HG03066 (cell line): Measurements from ENCODE around the gene NHS.
"Not testable (repeated sequence)": the region's sequence is repeated elsewhere in the genome, so short reads cannot be mapped to it uniquely, and the experiment has no call there.

Experiments used
- ATAC-seq: cut with Tn5 transposase; IDR thresholded peaks from one replicate; pipeline ENCODE4 v1.9.1; 2021; ENCODE audit warnings: low read depth; ENCODE audit not compliant: unreplicated experiment

The NHS gene

DNA sequence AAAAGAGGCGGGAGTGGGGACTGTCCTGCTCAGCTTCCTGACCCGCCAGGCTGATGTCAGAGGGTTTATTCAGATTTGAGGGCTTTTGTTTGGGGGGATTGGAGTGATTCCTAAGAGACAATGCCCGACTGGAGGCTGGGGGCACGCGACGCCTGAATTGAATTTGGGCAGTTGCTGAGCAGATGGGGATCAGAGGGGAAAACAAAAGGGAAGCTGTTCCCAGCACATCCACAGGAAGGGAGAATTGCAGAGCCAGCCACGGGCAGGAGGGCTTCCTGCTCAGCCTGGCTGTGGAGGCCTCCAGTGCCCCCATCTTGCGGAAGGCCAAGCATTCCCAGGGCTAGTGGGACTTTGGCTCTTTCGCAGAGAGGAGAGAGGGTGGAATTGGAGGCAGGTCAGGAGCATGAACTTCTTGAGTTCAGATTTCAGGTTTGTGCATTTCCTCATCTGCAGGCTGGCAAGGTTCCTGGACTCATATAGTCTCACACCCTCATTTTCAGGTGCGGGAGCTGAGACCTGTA lies 162.8 kb downstream of the NHS start:
- ATAC-seq = no peak

DNA sequence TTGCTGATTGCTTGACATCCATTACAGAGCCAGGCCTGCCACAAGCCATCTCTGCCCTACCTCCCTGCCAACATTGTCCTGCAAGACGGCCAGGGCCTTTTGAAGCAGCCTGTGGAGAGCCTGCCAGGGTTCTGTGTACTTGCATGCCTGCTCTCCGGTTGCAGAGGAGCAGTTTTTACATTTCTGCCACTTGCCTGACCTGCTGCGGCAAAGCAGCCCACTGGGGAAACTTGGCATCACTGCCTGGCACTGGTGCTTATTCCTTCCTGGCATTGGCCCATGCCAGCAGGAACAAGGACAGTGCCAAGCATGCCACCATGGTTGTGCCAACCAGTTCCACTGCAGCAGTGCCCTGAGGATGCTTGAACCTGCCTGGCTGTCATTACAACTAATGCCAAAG lies 167.1 kb downstream of the NHS start:
- ATAC-seq = no peak

DNA sequence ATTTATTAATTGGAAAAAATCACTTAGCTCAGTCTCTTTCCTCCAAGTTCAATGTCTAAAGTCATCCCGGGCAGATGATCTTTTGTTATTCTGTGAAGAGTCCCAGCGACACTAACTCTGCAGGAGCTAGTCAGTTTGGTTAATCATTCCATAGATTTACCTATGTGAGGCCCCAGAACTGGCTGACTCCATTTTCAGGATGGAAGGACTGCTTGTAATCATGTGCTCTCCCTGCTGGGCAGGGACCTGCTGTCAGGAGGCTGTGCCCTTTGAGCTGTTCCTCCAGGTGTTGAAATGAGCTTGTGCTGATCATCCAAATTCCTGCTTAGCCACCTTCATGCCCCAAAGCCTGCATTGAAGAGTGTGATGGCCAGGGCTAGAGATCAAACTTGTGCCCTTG lies 169.8 kb downstream of the NHS start:
- no peak for ATAC-seq

DNA sequence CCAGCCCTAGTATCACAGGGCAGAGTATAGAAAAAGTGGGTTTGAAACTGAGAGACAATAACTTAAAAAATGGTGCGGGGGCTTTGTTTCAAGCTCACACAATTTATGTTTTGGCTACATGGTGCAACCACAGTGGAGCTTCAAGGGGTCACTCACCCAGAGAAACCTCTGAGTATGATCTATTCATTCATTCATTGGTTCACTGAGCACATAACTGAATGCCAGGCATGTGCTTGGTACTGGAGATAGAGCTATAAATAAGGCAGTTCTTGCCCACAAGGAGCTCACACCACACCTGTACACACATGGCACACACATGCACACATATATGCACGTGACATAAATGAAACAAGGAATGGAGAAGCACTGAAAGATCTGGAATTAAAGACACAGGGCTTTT lies 171.4 kb downstream of the NHS start:
- ATAC-seq = no peak

DNA sequence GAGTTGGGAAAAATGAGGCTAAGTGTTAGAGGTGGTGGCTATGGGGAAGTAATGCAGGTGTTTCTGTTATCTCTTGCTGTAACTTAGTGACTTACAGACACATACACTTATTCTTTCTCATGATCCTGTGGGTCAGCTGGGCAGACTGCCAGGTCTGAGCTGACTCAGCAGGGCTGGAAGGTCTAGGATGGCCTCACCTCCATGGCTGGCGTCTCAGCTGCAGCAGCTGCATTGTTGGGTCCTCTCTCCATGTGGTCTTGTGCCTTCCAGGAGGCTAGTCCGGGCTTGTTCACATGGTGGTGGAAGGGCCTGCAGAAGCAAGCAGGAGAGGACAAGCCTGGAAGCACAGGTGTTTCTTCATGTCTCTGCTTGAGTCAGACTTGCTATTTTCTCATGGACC lies 172.7 kb downstream of the NHS start:
- peak; percentile 78 for ATAC-seq

DNA sequence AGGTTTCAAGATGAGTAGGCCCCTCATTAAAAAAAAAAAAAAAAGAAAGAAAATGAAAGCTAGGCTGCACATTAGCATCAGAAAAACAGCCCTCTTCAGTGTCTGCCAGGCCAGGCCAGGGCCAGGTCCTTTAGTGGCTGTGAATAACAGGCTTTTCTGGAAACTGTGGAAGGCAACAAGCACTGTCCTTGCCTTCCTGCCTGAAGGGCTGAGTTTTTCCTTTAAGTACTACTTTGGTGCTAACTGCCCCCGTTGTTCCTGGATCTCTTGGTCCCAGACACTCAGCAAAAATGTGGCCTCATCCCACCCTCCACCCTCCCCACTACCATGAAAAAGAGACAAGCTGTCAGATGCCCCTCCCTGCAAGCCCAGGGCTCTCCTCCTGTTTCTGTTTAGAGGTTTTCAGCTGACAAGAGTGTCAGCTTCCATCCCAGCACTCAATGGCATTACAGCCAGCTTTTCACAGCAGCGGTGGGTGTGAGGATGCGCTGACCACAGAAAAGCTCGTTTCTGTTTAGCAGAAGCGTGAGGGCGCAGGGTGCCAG lies 174.2 kb downstream of the NHS start:
- ATAC-seq = no peak

DNA sequence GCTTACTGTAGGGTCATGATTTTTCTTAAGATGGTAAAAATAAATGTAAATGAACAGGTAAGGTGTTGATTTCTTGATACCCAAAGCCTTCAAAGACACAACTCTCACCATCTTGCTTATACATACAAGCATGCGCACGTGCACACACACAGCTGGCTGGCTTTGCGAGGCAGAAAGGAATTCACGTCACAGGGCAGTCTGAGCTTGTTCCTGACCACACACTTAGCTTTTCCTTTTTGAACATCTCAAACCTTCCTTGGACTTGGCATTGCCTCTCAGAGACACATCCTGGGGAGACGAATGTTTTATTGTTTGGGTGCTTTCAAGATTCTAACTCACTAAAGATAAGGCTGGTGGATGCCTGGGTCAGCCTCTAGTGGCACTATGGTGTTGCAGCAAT lies 175.0 kb downstream of the NHS start:
- no peak for ATAC-seq

DNA sequence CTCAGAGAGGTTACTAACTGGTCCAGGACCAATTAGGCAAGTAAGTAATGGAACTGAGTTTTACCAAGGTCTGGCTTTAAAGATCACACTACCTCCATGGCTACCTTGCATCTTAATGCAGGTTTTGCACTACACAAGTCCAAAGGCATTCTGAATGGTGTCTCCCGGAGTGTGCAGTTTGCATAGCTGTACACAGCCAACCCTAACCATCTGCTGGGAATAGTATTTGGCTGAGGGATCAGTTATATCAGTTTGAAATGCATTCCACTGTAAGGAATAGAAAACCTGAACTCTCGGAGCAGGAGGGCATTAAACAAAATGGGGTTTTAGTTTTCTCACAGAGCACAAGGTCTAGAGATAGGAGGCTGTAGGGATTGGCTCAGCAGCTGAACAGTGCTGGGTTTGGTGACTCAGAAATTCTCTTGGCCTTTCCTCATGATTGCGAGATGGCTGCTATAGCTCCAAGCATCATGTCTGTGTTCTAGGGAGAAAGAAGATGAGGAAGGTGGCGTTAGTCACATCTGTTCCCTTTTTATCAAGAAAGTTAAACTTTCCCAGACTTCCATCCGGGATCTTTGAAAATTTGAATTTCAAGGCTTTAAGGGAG lies 177.1 kb downstream of the NHS start:
- no peak for ATAC-seq

DNA sequence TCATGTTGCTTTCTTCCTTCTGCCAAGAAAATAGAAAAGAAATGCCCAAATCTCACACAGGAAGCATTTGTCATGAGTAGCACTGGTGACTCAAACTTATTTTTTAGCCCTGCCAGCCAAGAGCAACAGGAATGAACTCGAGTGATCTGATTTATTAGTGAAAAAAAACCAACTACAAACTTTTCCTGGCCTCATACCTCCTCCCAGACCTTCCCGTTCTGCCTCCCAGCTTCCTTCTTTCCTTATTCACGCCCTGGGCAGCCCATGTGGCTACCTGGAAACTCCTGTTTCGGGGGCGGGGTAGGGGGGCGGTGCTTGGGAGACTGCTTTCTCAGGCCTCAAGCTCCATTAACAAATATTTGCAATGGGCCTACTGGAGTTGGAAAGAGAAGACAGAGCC lies 178.5 kb downstream of the NHS start:
- no peak for ATAC-seq

DNA sequence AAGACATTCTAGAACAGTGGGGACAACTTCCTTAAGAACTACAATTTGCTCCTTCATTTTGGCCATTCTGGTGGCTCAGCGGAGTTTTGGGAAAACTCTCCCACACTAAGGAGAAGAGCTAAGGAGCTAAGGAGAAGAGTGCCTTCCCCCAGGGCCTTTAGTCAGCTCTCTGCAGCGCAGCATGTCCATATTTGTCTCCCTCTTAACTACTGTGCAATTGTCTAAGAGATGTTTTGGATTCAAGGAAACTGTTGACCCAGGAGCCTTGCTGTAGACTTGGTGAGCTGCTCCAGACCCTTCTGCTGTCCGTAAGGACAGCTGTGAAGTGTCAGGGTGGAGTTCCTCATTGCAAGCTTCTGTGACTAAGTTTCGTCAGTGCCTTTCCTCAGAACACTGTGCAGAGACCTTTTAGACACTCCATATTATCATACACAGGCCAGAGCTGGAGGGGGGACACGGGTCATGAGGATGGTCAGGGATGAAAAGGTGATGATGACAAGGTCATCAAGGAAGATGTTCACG lies 179.0 kb downstream of the NHS start:
- ATAC-seq = no peak

DNA sequence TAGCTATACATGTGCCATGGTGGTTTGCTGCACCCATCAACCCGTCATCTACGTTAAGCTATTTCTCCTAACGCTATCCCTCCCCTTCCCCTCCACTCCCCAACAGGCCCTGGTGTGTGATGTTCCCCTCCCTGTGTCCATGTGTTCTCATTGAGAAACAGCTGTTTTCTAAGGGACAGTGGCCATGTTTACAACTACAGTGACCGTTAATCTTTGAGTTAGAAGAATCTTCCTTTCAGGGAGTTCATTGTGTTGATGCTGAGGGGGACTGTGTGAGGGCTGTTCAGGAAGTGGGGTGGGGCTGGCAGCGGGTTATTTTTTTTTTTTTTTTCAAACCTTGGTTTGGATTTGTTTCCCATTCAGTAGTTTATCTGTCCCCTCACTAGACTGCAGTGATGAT lies 179.9 kb downstream of the NHS start:
- no peak for ATAC-seq

DNA sequence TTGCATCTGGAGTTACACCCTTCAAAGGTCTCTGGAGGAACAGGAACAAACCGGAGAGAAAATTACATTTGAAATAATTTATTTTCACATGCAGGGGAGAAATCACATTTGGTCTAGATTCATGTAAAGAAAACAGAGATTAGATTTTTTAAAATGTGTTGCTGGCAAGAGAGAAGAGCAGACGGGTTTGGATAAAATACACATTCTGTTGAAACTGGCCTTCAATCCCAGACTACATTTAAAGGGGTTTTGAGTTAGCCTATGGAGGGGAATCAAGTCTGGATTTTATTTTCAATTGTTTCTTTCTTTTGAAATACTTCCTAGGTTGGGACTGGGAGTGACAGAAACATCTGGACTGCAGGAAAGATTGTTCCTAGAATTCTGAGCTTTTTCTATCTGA lies 180.8 kb downstream of the NHS start:
- no peak for ATAC-seq

DNA sequence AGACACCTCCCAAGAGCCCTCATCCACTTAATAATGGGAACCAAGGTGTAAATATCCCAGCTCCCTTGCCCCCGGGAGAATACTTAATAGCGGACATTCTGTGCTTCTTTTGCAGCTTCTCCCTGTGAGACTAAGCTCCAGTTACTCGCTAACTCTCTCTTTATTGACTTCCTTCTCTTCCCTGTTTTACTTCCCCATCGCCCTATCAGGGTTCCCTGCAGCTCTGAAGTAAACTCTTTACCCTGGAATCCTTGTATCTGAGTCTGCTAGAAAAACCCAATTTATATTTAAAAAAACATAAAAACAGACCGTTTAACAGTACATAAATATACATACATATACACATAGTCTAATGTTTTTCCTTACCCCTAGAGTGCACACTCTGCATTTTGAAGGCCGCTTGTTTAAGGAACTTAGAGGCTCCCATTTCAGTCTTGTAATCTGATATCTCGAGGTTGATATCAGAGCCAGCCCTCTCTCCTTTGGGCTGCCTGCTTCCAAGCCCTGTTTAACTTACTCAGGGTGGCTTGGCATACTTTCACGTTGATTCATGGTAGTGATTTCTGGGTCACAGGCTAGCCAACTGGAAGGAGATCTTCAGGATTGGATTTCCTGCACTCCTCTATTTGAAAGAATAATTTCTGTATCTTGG lies 184.9 kb downstream of the NHS start:
- ATAC-seq = no peak

DNA sequence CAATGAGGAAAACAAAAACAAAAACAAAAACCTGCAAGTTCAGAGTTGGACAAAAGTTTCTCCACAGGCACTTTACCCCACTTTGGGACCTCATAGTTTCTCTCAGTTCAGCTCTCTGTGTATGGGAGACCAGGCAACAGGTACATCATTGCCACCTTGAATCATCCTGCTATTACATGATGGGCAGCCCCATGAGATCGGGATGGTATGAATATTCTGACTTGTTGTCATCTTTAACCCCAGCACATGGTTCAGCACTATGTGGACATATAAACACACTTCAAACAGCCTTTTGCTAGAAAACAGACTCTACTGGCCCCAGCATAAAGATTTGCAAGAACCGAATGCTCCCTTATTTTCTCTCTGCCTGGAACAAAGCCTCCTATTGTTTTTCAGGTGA lies 185.4 kb downstream of the NHS start:
- no peak for ATAC-seq

DNA sequence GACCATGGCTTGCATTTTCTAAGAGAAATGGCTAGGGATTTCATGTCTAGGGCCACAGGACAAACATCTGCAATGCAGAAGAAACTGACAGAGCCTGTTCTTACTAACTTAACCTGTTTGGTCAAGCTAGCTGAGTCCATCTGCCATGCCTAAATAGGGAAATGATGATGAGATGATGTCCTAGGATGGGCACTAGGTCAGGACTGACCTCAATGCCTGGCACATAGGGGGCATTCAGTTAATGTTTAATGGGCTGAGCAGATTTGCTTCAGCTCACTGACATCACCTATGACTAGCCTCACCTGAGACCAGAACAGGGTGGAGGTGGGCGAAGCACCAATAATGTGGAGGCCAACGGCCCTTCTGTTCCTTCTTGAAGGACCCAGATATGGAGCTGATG lies 188.1 kb downstream of the NHS start:
- ATAC-seq = no peak

DNA sequence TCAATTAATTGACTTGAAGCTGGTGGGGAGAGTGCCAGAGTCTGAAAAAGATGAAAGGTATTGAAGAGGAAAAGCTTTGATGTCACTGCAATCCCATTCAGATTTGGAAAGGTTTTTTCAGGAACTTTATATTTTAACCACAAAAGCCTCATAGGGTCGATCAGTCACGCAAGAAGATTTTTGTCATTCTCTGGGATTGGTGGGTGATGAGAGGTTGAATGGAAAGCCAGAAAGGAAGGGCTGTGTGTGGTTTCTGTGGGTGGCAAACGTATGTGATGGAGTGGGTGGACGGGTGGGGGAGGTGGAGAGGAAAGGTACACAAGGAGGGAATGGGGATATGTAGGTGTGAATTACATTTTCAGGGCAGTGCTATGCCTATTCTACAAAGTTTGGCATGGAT lies 188.5 kb downstream of the NHS start:
- ATAC-seq = no peak

DNA sequence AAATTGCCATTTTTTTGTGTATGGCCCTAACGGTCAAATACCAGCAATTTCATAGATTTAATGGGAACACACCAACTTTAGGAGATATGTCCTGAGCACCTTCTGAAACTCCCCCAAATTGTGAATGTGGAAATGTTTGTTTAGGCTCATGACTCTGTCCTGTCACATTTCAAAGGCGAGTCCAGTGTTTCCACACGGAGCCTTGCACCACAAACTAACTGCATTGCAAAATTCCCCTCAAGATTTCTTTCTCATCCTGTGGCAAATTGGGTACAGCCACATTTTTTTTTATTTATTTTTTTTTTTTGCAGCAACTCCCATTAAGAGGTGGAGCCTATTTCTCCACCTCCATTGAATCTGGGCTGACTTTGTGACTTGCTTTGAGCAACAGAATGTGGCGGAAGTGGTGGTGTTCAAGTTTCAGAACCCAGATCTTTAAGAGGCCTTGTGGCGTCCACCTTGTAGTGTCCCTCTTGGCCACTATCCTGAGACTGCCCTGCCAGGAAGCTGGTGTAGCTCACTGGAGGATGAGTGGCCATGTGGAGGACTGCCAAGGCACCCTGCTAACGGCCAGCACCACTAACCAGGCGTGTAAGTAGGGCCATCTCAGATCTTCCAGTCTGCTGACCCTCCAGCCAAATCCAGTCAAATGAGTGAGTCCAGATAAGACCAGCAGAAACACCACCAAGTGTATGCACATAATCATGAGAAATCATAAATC lies 189.8 kb downstream of the NHS start:
- ATAC-seq = no peak

DNA sequence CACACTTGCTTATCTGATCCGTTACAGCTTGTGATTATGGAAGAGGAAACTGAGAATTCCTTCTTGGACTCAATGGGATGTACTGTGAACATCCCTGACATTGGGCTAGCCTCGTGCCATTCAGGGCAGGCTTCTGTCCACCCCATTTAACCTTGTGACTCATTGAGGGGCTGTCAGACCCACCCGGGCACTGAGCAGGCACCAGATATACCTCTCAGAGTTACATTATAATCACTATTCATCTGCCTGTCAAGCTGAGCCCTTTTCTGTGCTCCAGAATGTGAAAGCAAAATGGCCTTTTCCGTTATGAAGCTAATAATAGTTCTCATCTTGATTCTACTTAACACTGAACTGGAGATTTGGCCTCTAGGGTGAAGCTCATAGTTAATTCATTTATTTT lies 191.7 kb downstream of the NHS start:
- ATAC-seq = no peak

DNA sequence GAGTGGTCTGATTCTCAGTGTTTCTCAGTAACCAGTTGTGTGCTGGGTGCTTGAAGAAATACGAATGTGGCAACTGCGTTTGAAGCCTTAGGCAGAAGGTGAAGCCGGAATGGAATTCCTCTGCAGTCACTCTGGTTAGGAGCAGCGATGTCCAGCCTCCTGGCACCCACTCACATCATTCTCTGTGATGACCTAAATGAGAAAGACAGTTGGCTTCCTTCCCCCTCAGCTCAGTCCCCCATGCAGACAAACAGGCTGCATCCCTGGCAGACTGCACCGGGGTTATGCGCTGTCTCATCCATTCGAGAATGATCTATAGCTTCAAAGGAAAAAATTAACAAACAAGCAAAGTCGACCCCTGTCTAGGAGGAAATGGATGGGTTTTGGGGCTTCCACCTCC lies 192.2 kb downstream of the NHS start:
- ATAC-seq = no peak

DNA sequence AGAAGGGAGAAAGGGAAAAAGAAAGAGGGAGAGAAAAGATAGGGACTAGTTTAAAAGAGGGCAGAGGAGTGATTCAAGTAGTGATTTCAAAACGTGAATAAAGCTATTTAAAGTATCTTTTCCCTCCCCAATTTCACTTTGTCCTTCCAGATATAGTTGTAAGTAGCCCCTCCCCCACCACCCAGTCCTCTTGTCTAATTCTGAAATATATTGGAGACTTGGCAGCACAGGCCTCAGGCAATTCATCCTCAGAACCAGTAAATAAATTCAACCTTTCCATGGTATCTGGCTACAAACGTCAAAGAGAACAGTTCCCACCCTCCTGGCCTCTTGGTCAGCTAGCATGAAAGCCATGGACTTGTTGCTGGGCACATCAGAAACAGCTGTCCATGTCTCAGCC lies 192.8 kb downstream of the NHS start:
- no peak for ATAC-seq

DNA sequence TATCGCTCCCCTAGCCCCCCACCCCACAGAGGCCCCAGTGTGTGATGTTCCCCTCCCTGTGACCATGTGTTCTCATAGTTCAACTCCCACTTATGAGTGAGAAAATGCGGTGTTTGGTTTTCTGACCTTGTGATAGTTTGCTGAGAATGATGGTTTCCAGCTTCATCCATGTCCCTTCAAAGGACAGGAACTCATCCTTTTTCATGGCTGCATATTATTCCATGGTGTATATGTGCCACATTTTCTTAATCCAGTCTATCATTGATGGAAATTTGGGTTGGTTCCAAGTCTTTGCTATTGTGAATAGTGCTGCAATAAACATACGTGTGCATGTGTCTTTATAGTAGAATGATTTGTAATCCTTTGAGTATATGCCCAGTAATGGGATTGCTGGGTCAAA lies 193.8 kb downstream of the NHS start:
- ATAC-seq = not testable (repeated sequence)
